HCT116 (cell line): ENCODE results near the gene MDFIC. TPM values are rescaled to one million over a fixed set of nuclear protein-coding genes. Genes with fewer than 3 reads are reported as not detected.
"Not testable (repeated sequence)": the region's sequence is repeated elsewhere in the genome, so short reads cannot be mapped to it uniquely, and the experiment has no call there.

ENCODE experiments used
- ATAC-seq: fragments of 200-7000 bp; cut with Tn5 transposase; 2 replicates; pipeline ENCODE4 v1.9.1; 2020; ENCODE audit warnings: mild to moderate bottlenecking, moderate library complexity
- BruUV-seq: library from RNA; stranded (reverse); fragments of 400-500 nt; replicated peaks from 2 replicates; lab custom pipeline; 2021; lab: Mats Ljungman, UMichigan
- CTCF ChIA-PET: fragments of 300-600 bp; sonication (Branson Sonifier 250); formaldehyde crosslinking; loops from one replicate; lab custom pipeline; 2021; ENCODE audit warnings: antibody characterized with exemption; lab: Charles Lee
- POLR2A ChIA-PET: fragments of 300-600, 350-600 bp; sonication (Branson Sonifier 250); formaldehyde crosslinking; loops from one replicate; lab custom pipeline; 2021; ENCODE audit warnings: antibody characterized with exemption; lab: Charles Lee
- RAD21 ChIA-PET, 2 experiments: fragments of 300-600 bp; sonication (Branson Sonifier 250); formaldehyde crosslinking; loops; one replicate each; lab custom pipeline; 2023; ENCODE audit warnings: low total read pairs in 2 of 2; ENCODE audit not compliant: uncharacterized antibody in 2 of 2, unreplicated experiment in 2 of 2, low non-redundant PET in 1 of 2; lab: Charles Lee
- DNase-seq: peaks from one replicate; pipeline ENCODE4 v3.0.0-alpha.2; 2010; ENCODE audit warnings: low read depth, low spot score
- H2AFZ ChIP-seq: fragments of 200-600 bp; shearing (Covaris generic), sonication (generic); 2 replicates; pipeline ENCODE4 v1.6.1; 2017; ENCODE audit warnings: low read depth, mixed run types, mixed read lengths, antibody characterized with exemption, low read length; ENCODE audit not compliant: poor library complexity, severe bottlenecking
- H3K27ac ChIP-seq: 2 replicates; pipeline ENCODE4 v1.5.1; 2012; ENCODE audit warnings: low read depth, low read length
- H3K27me3 ChIP-seq: fragments of 200-600 bp; sonication (generic); 2 replicates; pipeline ENCODE4 v1.6.1; 2016; ENCODE audit warnings: mixed run types, low read length, mixed read lengths; ENCODE audit not compliant: insufficient read depth
- H3K36me3 ChIP-seq, 2 experiments: fragments of 200-500 bp in 1 of 2; fragments of 200-600 bp in 1 of 2; sonication (Bioruptor generic) in 1 of 2; sonication (generic) in 1 of 2; 2 replicates each; pipeline versions ENCODE4 v1.5.1 to v1.6.1; 2014 to 2016; ENCODE audit warnings: low read length in 2 of 2, inconsistent platforms in 1 of 2, mixed read lengths in 1 of 2, mixed run types in 1 of 2; ENCODE audit not compliant: insufficient read depth in 2 of 2, control insufficient read depth in 1 of 2
- H3K4me1 ChIP-seq, 2 experiments: fragments of 200-600 bp in 1 of 2; sonication (generic) in 1 of 2; 2 replicates each; pipeline versions ENCODE4 v1.5.1 to v1.6.1; 2012 to 2017; ENCODE audit warnings: low read length in 2 of 2, inconsistent platforms in 1 of 2, mild to moderate bottlenecking in 1 of 2, mixed read lengths in 1 of 2, mixed run types in 1 of 2, moderate library complexity in 1 of 2; ENCODE audit not compliant: insufficient read depth in 2 of 2, control insufficient read depth in 1 of 2
- H3K4me2 ChIP-seq: fragments of 200-600 bp; sonication (generic); 2 replicates; pipeline ENCODE4 v1.6.1; 2017; ENCODE audit warnings: mixed run types, low read length, mixed read lengths
- H3K4me3 ChIP-seq, 2 experiments: fragments of 200-600 bp in 1 of 2; sonication (generic) in 1 of 2; replicated peaks in 1 of 2; 2 replicates each; pipeline ENCODE4 v1.5.1; 2011 to 2016; ENCODE audit warnings: low read length in 2 of 2, control low read depth in 1 of 2, low read depth in 1 of 2, mild to moderate bottlenecking in 1 of 2, mixed read lengths in 1 of 2, mixed run types in 1 of 2
- H3K79me2 ChIP-seq: fragments of 200-600 bp; sonication (generic); 2 replicates; pipeline ENCODE4 v1.6.1; 2017; ENCODE audit warnings: mild to moderate bottlenecking, mixed run types, low read length, moderate library complexity, mixed read lengths; ENCODE audit not compliant: insufficient read depth
- H3K9ac ChIP-seq: fragments of 200-600 bp; sonication (generic); 2 replicates; pipeline ENCODE4 v1.6.1; 2016; ENCODE audit warnings: low read length, mixed read lengths
- H3K9me2 ChIP-seq: fragments of 200-600 bp; sonication (generic), shearing (Covaris generic); 2 replicates; pipeline ENCODE4 v1.6.1; 2017; ENCODE audit warnings: mixed run types, mild to moderate bottlenecking, moderate library complexity; ENCODE audit not compliant: insufficient read depth
- H3K9me3 ChIP-seq, 2 experiments: fragments of 200-500 bp in 1 of 2; fragments of 200-600 bp in 1 of 2; sonication (Bioruptor generic) in 1 of 2; sonication (generic) in 1 of 2; 2 replicates each; pipeline ENCODE4 v1.6.1; 2014 to 2017; ENCODE audit warnings: low read length in 2 of 2, mixed read lengths in 2 of 2, inconsistent platforms in 1 of 2, low read depth in 1 of 2, mild to moderate bottlenecking in 1 of 2, mixed run types in 1 of 2, moderate library complexity in 1 of 2; ENCODE audit not compliant: control insufficient read depth in 1 of 2, insufficient read depth in 1 of 2
- H4K20me1 ChIP-seq: fragments of 200-600 bp; sonication (generic), shearing (Covaris generic); 2 replicates; pipeline ENCODE4 v1.6.1; 2017; ENCODE audit warnings: mixed run types, mild to moderate bottlenecking, moderate library complexity; ENCODE audit not compliant: insufficient read depth
- CBX3 ChIP-seq: IDR thresholded peaks from 2 replicates; pipeline ENCODE4 v1.6.1; 2012; ENCODE audit warnings: low read depth
- CEBPB ChIP-seq: IDR thresholded peaks from 2 replicates; pipeline ENCODE4 v1.6.1; 2012; ENCODE audit warnings: low read depth
- ELF1 ChIP-seq: IDR thresholded peaks from 2 replicates; pipeline ENCODE4 v1.6.1; 2012; ENCODE audit warnings: low read depth, borderline replicate concordance
- FOSL1 ChIP-seq: IDR thresholded peaks from 2 replicates; pipeline ENCODE4 v1.6.1; 2012; ENCODE audit warnings: low read depth
- SIN3A ChIP-seq: IDR thresholded peaks from 2 replicates; pipeline ENCODE4 v1.6.1; 2012; ENCODE audit warnings: low read depth
- TCF7L2 ChIP-seq: IDR thresholded peaks from 2 replicates; pipeline ENCODE4 v1.7.0; 2011; ENCODE audit warnings: borderline replicate concordance, inconsistent platforms; ENCODE audit not compliant: insufficient read depth, insufficient read length; ENCODE audit errors: extremely low read depth
- ZFX ChIP-seq: fragments of 450-650 bp; IDR thresholded peaks from 2 replicates; pipeline ENCODE4 v1.6.1; 2017
- intact Hi-C: fragments of 100-400 bp; cut with micrococcal nuclease; formaldehyde crosslinking; loops from 2 replicates; pipeline ENCODE4 v1.10.0; 2022
- total RNA-seq: library from RNA; stranded (reverse); gene quantifications from one replicate; pipeline ENCODE4 v1.2.1, GENCODE V29; 2021; ENCODE audit not compliant: unreplicated experiment
- TF ChIP-seq, protein P1 (sequence below): IDR thresholded peaks from 2 replicates; pipeline ENCODE4 v1.6.1; 2011; ENCODE audit warnings: mild to moderate bottlenecking, low read length, moderate library complexity; ENCODE audit not compliant: insufficient replicate concordance; ENCODE audit errors: extremely low read depth

Gene MDFIC
- total RNA-seq, 1 experiment from 2014 or later, result 8.3 TPM

DNA sequence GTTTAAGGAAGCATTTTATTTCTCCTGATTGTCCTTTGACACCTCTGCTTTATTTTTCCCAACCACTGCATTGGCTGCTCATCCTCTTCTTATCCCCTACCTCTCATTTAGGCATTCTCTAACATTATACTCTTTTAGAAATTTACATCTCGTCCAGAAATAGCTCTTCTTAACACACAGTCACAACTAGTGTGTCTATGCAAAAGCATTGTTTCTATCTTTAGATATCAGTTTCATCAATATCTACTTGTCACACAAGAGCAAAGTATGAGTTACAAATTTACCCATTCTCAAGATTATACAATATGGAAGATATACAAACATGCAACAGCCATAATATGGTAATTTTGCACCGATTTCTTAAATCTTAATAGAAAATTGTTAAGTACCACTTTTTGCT is 35.7 kb upstream of the MDFIC start:
- no peaks in the 10 kb centered on the region for H3K9me2 ChIP-seq
- H3K27me3 ChIP-seq, result no peaks in the 10 kb centered on the region
- ChIA-PET CTCF (no interaction called here), RAD21 (no interaction called here), POLR2A (no interaction called here)
- TF ChIP-seq CBX3 (no peak), ZFX (no peak), TCF7L2 (no peak), SIN3A (no peak), ELF1 (no peak), FOSL1 (no peak), CEBPB (no peak)
- TF ChIP-seq, protein P1, sequence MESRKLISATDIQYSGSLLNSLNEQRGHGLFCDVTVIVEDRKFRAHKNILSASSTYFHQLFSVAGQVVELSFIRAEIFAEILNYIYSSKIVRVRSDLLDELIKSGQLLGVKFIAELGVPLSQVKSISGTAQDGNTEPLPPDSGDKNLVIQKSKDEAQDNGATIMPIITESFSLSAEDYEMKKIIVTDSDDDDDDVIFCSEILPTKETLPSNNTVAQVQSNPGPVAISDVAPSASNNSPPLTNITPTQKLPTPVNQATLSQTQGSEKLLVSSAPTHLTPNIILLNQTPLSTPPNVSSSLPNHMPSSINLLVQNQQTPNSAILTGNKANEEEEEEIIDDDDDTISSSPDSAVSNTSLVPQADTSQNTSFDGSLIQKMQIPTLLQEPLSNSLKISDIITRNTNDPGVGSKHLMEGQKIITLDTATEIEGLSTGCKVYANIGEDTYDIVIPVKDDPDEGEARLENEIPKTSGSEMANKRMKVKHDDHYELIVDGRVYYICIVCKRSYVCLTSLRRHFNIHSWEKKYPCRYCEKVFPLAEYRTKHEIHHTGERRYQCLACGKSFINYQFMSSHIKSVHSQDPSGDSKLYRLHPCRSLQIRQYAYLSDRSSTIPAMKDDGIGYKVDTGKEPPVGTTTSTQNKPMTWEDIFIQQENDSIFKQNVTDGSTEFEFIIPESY, result no peak
- H4K20me1 ChIP-seq, result no peaks in the 10 kb centered on the region
- BruUV-seq, result no TSS peak
- no peaks in the 10 kb centered on the region for H3K36me3 ChIP-seq
- no peak overlapping the region for H3K9ac ChIP-seq
- H3K4me2 ChIP-seq, result no peak overlapping the region
- H3K4me3 ChIP-seq, result no peak overlapping the region
- no peak overlapping the region for H2AFZ ChIP-seq
- ATAC-seq (no peak), DNase-seq (no peak)
- H3K9me3 ChIP-seq, result no peaks in the 10 kb centered on the region
- intact Hi-C loops, result no loop called here
- peaks cover 10 to 30% of the 10 kb centered on the region in 2 experiments; a peak in 3 of 4 replicates for H3K4me1 ChIP-seq
- no peaks in the 10 kb centered on the region for H3K79me2 ChIP-seq
- no peak overlapping the region for H3K27ac ChIP-seq

DNA sequence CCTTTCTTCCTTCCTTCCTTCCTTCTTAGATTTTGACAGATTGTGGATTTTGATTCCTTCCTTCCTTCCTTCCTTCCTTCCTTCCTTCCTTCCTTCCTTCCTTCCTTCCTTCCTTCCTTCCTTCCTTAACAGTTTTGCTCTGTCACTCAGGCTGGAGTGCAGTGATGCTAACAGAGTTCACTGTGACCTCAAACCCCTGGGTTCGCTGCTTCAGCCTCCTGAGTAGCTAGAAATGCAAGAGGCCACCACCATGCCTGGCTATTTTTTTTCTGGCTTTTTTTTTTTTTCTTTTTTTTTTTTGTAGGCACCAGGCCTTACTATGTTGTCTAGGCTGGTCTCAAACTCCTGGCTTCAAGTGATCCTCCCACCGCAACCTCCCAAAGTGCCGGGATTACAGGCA is 32.8 kb upstream of the MDFIC start:
- H3K27me3 ChIP-seq, H3K9me3 ChIP-seq, BruUV-seq, intact Hi-C loops, H3K36me3 ChIP-seq, H3K9me2 ChIP-seq, RAD21 ChIA-PET, DNase-seq, CTCF ChIA-PET, H3K79me2 ChIP-seq, H4K20me1 ChIP-seq: not testable (repeated sequence)
- ATAC-seq, result peak; percentile 62
- H3K4me1 ChIP-seq, result peaks cover 10 to 30% of the 10 kb centered on the region in 2 experiments; a peak in 3 of 4 replicates
- peak overlapping the region in 1 of 2 experiments; percentile 27; a peak in 1 of 4 replicates for H3K4me3 ChIP-seq
- peak overlapping the region; percentile 39 for H3K9ac ChIP-seq
- peak overlapping the region; percentile 64 for H3K4me2 ChIP-seq
- POLR2A ChIA-PET, result interaction anchor here (1.1 kb wide), 1 partner anchor 14 kb away, joined by 3 read pairs; no protein-coding TSS in a partner anchor
- H2AFZ ChIP-seq, result peak overlapping the region; percentile 82
- peak overlapping the region; percentile 74 for H3K27ac ChIP-seq
